Lower leg skin (tissue), 4 donors: Measurements from ENCODE around the gene DDX39A. TPM values are rescaled to one million over a fixed set of nuclear protein-coding genes. Genes with fewer than 3 reads are reported as not detected.
"Not testable (repeated sequence)": the region's sequence is repeated elsewhere in the genome, so short reads cannot be mapped to it uniquely, and the experiment has no call there.

ENCODE experiments used
- DNase-seq, 2 donors: peaks; one replicate each; pipeline ENCODE4 v3.0.0-alpha.2; 2019; ENCODE audit warnings: low spot score in 2 of 2
- H3K4me3 ChIP-seq: fragments of 200-600 bp; sonication (generic); 2 replicates; pipeline ENCODE4 v1.5.1; 2017; ENCODE audit warnings: mild to moderate bottlenecking, low read depth; ENCODE audit not compliant: poor library complexity, severe bottlenecking
- POLR2A ChIP-seq, 2 donors: fragments of 450-650 bp; IDR thresholded peaks; one replicate each; pipeline ENCODE4 v1.6.1; 2016 to 2017; ENCODE audit warnings: antibody characterized with exemption in 2 of 2, mild to moderate bottlenecking in 1 of 2, moderate library complexity in 1 of 2
- WGBS, 2 donors: methylation state at CpG; one replicate each; pipeline ENCODE4 v1.1.5; 2018; 5-methylcytosine and 5-hydroxymethylcytosine counted together
- intact Hi-C: fragments of 100-400 bp; cut with DNase I; formaldehyde crosslinking; loops from one replicate; pipeline ENCODE4 v1.15.0; 2023; ENCODE audit warnings: low total_unique reads
- total RNA-seq, 4 donors: library from RNA; depleted of rRNA; stranded (reverse); fragments of >200 nt; gene quantifications; one replicate each; pipeline ENCODE4 v1.1.0, GENCODE V29; 2016
- TF ChIP-seq, protein P1 (sequence below), 3 donors: fragments of 450-650 bp; IDR thresholded peaks; one replicate each; pipeline ENCODE4 v1.5.1; 2016; ENCODE audit warnings: antibody characterized with exemption in 3 of 3, mild to moderate bottlenecking in 3 of 3, moderate library complexity in 2 of 3

The DDX39A gene
- total RNA-seq, 4 donors from 2014 or later, result 65.7 to 128 (median 76.4) TPM

DNA sequence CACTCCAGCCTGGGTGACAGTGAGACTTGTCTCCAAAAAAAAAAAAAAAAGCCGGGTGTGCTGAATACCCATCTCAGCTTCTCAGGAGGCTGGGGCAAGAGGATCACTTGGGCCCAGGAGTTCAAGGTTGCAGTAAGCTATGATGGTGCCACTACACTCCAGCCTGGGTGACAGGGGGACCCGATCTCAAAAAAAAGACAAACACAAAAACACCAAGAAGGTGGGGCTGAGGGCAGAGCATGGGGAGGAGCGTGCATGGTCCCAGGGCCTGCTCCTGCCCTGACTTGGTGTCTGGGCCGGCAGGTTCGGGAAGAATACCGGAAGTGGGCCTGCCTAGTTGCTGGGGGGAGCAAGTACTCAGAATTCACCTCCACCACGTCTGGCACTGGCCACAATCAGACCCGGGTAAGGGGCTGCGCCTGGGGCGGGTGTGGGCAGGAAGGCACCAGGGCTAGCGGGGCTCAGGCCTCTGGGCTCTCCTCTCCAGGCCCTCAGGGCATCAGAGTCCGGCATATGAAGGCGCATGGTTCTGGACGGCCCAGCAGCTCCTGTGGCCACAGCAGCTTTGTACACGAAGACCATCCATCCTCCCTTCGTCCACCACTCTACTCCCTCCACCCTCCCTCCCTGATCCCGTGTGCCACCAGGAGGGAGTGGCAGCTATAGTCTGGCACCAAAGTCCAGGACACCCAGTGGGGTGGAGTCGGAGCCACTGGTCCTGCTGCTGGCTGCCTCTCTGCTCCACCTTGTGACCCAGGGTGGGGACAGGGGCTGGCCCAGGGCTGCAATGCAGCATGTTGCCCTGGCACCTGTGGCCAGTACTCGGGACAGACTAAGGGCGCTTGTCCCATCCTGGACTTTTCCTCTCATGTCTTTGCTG lies 11.3 kb downstream of the DDX39A start:
- no peak overlapping the region for H3K4me3 ChIP-seq
- DNase-seq, result no peak
- 70 to 78% methylated on average over 11 to 19 of the region's 20 CpGs for WGBS, 2 donors
- TF ChIP-seq, protein P1, sequence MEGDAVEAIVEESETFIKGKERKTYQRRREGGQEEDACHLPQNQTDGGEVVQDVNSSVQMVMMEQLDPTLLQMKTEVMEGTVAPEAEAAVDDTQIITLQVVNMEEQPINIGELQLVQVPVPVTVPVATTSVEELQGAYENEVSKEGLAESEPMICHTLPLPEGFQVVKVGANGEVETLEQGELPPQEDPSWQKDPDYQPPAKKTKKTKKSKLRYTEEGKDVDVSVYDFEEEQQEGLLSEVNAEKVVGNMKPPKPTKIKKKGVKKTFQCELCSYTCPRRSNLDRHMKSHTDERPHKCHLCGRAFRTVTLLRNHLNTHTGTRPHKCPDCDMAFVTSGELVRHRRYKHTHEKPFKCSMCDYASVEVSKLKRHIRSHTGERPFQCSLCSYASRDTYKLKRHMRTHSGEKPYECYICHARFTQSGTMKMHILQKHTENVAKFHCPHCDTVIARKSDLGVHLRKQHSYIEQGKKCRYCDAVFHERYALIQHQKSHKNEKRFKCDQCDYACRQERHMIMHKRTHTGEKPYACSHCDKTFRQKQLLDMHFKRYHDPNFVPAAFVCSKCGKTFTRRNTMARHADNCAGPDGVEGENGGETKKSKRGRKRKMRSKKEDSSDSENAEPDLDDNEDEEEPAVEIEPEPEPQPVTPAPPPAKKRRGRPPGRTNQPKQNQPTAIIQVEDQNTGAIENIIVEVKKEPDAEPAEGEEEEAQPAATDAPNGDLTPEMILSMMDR (IDR thresholded peaks at IDR 0.05), result no peak
- TF ChIP-seq POLR2A (IDR thresholded peaks at IDR 0.05), result no peak
- intact Hi-C loops, result no loop called here

GRCh38 chr19:14406645-14407401 lies 12.3 kb downstream of the DDX39A start:
- DNase-seq, result no peak
- TF ChIP-seq, protein P1 (IDR thresholded peaks at IDR 0.05), result no peak
- TF ChIP-seq POLR2A (IDR thresholded peaks at IDR 0.05), result no peak
- no peak overlapping the region for H3K4me3 ChIP-seq
- intact Hi-C loops, result no loop called here
- WGBS, 2 donors, result 87 to 91% methylated on average over 27 of the region's 27 CpGs

GRCh38 chr19:14405758-14406644 lies 13.1 kb downstream of the DDX39A start:
- DNase-seq, result peak; percentile 54 to 95
- no peak for TF ChIP-seq POLR2A (IDR thresholded peaks at IDR 0.05)
- TF ChIP-seq, protein P1 (IDR thresholded peaks at IDR 0.05), result peak in 1 of 3 donors; percentile 14
- 41 to 44% methylated on average over 31 to 41 of the region's 61 CpGs for WGBS, 2 donors
- no peak overlapping the region for H3K4me3 ChIP-seq
- intact Hi-C loops, result no loop called here

GRCh38 chr19:14405380-14405757 lies 13.8 kb downstream of the DDX39A start:
- H3K4me3 ChIP-seq, result no peak overlapping the region
- DNase-seq, result no peak
- WGBS, 2 donors, result 70 to 77% methylated on average over 6 of the region's 6 CpGs
- TF ChIP-seq, protein P1 (IDR thresholded peaks at IDR 0.05), result no peak
- no peak for TF ChIP-seq POLR2A (IDR thresholded peaks at IDR 0.05)
- intact Hi-C loops, result no loop called here

- intact Hi-C loops, result no loop called here
- TF ChIP-seq POLR2A (IDR thresholded peaks at IDR 0.05), result no peak
- TF ChIP-seq, protein P1 (IDR thresholded peaks at IDR 0.05), result no peak
- DNase-seq, result no peak
- H3K4me3 ChIP-seq, result no peak overlapping the region
- WGBS, 2 donors, result 64 to 68% methylated on average over 6 to 9 of the region's 9 CpGs
Measured at GRCh38 chr19:14404312-14404711, 14.8 kb downstream of the DDX39A start.

- H3K4me3 ChIP-seq, intact Hi-C loops, DNase-seq: not testable (repeated sequence)
- 92 to 97% methylated on average over 15 of the region's 15 CpGs for WGBS, 2 donors
Measured at GRCh38 chr19:14403145-14403930, 15.8 kb downstream of the DDX39A start.
